Measurements from ENCODE around the gene PTGS1. TPM values are rescaled to one million over a fixed set of nuclear protein-coding genes. Genes with fewer than 3 reads are reported as not detected.

The PTGS1 gene
- total and polyA plus RNA-seq, 9 of the 15 experiments (the other 6 are each of a cell fraction or from before 2014, with no cell fraction given): 3.4 to 12.9 (median 5.3) TPM

DNA sequence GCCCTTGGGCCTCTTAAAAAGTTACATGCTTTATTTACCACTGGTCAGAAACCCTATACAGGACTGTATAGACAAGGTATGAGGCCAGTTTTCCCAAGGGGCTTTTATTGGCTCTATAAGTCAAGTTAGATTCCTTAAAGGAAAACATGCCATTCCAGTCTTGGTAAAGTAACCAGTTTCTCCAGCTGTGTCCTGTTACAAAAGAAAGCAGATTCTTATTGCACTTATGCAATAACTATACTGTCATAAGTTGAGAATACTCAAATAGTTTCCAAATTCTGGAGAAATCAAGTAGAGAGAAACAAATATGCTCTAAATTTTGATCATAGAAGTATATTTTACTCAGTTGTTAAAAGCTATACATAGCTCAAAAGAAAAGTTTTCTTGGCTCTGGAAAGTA is 47.2 kb downstream of the PTGS1 start (continued):
- TF ChIP-seq, protein P1, sequence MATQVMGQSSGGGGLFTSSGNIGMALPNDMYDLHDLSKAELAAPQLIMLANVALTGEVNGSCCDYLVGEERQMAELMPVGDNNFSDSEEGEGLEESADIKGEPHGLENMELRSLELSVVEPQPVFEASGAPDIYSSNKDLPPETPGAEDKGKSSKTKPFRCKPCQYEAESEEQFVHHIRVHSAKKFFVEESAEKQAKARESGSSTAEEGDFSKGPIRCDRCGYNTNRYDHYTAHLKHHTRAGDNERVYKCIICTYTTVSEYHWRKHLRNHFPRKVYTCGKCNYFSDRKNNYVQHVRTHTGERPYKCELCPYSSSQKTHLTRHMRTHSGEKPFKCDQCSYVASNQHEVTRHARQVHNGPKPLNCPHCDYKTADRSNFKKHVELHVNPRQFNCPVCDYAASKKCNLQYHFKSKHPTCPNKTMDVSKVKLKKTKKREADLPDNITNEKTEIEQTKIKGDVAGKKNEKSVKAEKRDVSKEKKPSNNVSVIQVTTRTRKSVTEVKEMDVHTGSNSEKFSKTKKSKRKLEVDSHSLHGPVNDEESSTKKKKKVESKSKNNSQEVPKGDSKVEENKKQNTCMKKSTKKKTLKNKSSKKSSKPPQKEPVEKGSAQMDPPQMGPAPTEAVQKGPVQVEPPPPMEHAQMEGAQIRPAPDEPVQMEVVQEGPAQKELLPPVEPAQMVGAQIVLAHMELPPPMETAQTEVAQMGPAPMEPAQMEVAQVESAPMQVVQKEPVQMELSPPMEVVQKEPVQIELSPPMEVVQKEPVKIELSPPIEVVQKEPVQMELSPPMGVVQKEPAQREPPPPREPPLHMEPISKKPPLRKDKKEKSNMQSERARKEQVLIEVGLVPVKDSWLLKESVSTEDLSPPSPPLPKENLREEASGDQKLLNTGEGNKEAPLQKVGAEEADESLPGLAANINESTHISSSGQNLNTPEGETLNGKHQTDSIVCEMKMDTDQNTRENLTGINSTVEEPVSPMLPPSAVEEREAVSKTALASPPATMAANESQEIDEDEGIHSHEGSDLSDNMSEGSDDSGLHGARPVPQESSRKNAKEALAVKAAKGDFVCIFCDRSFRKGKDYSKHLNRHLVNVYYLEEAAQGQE (IDR thresholded peaks at IDR 0.05; ENCODE audit: borderline replicate concordance): no peak
- TF ChIP-seq, protein P1 (CRISPR knock-in tag; IDR thresholded peaks at IDR 0.05; ENCODE audit: low read depth): no peak
- TF ChIP-seq CBX2 (IDR thresholded peaks at IDR 0.05; ENCODE audit: insufficient read depth, low read length, poor library complexity, severe bottlenecking) (no peak), ETS2 (tag; IDR thresholded peaks at IDR 0.05; ENCODE audit: borderline replicate concordance, poor library complexity, severe bottlenecking) (no peak), ZNF347 (CRISPR knock-in tag; IDR thresholded peaks at IDR 0.05; ENCODE audit: low read depth) (no peak), PHTF2 (CRISPR knock-in tag; IDR thresholded peaks at IDR 0.05) (no peak), ASH1L (IDR thresholded peaks at IDR 0.05; ENCODE audit: borderline replicate concordance, low read depth, partially characterized antibody) (no peak), DACH1 (IDR thresholded peaks at IDR 0.05; ENCODE audit: partially characterized antibody) (no peak)
- TF ChIP-seq, protein P2, sequence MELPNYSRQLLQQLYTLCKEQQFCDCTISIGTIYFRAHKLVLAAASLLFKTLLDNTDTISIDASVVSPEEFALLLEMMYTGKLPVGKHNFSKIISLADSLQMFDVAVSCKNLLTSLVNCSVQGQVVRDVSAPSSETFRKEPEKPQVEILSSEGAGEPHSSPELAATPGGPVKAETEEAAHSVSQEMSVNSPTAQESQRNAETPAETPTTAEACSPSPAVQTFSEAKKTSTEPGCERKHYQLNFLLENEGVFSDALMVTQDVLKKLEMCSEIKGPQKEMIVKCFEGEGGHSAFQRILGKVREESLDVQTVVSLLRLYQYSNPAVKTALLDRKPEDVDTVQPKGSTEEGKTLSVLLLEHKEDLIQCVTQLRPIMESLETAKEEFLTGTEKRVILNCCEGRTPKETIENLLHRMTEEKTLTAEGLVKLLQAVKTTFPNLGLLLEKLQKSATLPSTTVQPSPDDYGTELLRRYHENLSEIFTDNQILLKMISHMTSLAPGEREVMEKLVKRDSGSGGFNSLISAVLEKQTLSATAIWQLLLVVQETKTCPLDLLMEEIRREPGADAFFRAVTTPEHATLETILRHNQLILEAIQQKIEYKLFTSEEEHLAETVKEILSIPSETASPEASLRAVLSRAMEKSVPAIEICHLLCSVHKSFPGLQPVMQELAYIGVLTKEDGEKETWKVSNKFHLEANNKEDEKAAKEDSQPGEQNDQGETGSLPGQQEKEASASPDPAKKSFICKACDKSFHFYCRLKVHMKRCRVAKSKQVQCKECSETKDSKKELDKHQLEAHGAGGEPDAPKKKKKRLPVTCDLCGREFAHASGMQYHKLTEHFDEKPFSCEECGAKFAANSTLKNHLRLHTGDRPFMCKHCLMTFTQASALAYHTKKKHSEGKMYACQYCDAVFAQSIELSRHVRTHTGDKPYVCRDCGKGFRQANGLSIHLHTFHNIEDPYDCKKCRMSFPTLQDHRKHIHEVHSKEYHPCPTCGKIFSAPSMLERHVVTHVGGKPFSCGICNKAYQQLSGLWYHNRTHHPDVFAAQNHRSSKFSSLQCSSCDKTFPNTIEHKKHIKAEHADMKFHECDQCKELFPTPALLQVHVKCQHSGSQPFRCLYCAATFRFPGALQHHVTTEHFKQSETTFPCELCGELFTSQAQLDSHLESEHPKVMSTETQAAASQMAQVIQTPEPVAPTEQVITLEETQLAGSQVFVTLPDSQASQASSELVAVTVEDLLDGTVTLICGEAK (IDR thresholded peaks at IDR 0.05): no peak
- TF ChIP-seq, protein P2 (CRISPR knock-in tag; IDR thresholded peaks at IDR 0.05): no peak
